ENCODE data around the gene PTPA.

DNA sequence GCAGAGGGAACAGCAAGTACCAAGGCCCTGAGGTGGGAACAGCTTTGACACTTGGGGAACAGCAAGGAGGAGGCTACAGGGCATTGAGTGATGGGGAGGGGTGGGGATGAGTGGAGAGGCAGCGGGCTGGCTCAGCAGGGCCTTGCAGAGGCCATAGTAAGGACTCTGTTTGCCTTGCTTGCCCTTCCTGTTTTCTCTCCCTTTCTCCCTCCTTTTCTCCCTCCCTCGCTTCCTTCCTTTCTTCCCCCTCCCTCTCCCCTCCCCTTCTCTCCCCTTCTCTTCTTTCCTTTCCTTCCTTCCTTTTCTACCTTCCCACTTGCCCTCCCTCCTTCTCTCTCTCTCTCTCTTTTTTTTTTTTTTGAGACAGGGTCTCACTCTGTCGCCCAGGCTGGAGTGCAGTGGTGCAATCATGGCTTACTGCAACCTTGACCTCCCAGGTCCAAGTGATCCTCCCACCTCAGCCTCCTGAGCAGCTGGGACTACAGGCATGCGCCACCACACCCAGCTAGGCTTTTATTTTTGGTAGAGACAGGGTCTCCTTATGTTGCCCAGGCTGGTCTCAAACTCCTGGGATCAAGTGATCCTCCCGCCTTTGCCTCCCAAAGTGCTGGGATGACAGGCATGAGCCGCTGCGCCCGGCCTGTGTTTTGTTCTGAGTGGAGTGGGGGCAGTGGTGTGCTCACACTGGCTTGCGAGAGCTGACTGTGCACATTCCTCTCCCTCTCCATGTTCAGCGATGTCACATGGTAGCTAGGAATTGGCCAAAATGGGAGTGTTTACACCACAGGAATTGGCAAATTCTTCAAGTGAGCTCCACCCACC, 49.7 kb downstream of the PTPA start:
- no peak for TF ChIP-seq CTCF (IDR thresholded peaks at IDR 0.05)
- TF ChIP-seq EP300 (IDR thresholded peaks at IDR 0.05): no peak
- TF ChIP-seq POLR2A (IDR thresholded peaks at IDR 0.05): no peak
